H1 (cell line): ENCODE data around the gene PTPRR.

ENCODE experiments used
- CHD2 ChIP-seq: IDR thresholded peaks from 2 replicates; pipeline ENCODE4 v1.6.1; 2012; ENCODE audit warnings: low read length, improper control_type of control experiment
- CTCF ChIP-seq, 3 experiments: IDR thresholded peaks; 1 replicate in 2 of 3; 2 replicates in 1 of 3; pipeline versions ENCODE4 v1.5.1 to v1.6.1; 2011; ENCODE audit warnings: low read length in 3 of 3, mild to moderate bottlenecking in 3 of 3, inconsistent platforms in 2 of 3, low read depth in 1 of 3, moderate library complexity in 1 of 3; ENCODE audit not compliant: insufficient read depth in 1 of 3; ENCODE audit errors: control extremely low read depth in 1 of 3
- EZH2 ChIP-seq: fragments of 200-600 bp; sonication (generic); IDR thresholded peaks from 2 replicates; pipeline ENCODE4 v1.7.1; 2012; ENCODE audit warnings: low read depth, mild to moderate bottlenecking, moderate library complexity, low read length, inconsistent platforms; ENCODE audit not compliant: severe bottlenecking
- HDAC6 ChIP-seq: IDR thresholded peaks from one replicate; pipeline ENCODE4 v1.7.1; 2012; ENCODE audit warnings: low read depth, mild to moderate bottlenecking, inconsistent platforms, low read length, moderate library complexity
- MAFK ChIP-seq: IDR thresholded peaks from 2 replicates; pipeline ENCODE4 v1.6.1; 2012; ENCODE audit warnings: low read depth, mild to moderate bottlenecking, improper control_type of control experiment, low read length
- MAX ChIP-seq: IDR thresholded peaks from 2 replicates; pipeline ENCODE4 v1.6.1; 2012; ENCODE audit warnings: inconsistent platforms
- POLR2A ChIP-seq, 2 experiments: IDR thresholded peaks; 1 replicate in 1 of 2; 2 replicates in 1 of 2; pipeline ENCODE4 v1.6.1; 2011; ENCODE audit warnings: low read depth in 2 of 2, low read length in 2 of 2, mild to moderate bottlenecking in 2 of 2; ENCODE audit errors: control extremely low read depth in 1 of 2
- RFX5 ChIP-seq: IDR thresholded peaks from 2 replicates; pipeline ENCODE4 v1.6.1; 2011; ENCODE audit warnings: low read depth, low read length, improper control_type of control experiment, borderline replicate concordance
- SAP30 ChIP-seq: fragments of 300-600 bp; sonication (generic); IDR thresholded peaks from 2 replicates; pipeline ENCODE4 v1.7.1; 2012; ENCODE audit warnings: low read length, moderate library complexity, mild to moderate bottlenecking, inconsistent platforms; ENCODE audit not compliant: insufficient read depth, insufficient replicate concordance
- YY1 ChIP-seq: IDR thresholded peaks from 2 replicates; pipeline ENCODE4 v1.6.1; 2011; ENCODE audit warnings: low read depth, mild to moderate bottlenecking, low read length

- TF ChIP-seq MAX = no peak
- no peak for TF ChIP-seq MAFK
- TF ChIP-seq CTCF (IDR thresholded peaks at IDR 0.05; ENCODE audit: control extremely low read depth in 1 of 3, insufficient read depth in 1 of 3, low read depth in 1 of 3, low read length in 3 of 3) = no peak
- TF ChIP-seq RFX5 = no peak
- no peak for TF ChIP-seq CHD2
- TF ChIP-seq POLR2A (IDR thresholded peaks at IDR 0.05; ENCODE audit: control extremely low read depth in 1 of 2, low read depth in 2 of 2, low read length in 2 of 2) = no peak
- no peak for TF ChIP-seq YY1
- no peak for TF ChIP-seq EZH2
- TF ChIP-seq HDAC6 = no peak
- TF ChIP-seq SAP30 = no peak
These were observed 172.9 kb downstream of the PTPRR start for GRCh38 chr12:70747445-70748260.
